ENCODE measurements around the gene TAS2R1.

DNA sequence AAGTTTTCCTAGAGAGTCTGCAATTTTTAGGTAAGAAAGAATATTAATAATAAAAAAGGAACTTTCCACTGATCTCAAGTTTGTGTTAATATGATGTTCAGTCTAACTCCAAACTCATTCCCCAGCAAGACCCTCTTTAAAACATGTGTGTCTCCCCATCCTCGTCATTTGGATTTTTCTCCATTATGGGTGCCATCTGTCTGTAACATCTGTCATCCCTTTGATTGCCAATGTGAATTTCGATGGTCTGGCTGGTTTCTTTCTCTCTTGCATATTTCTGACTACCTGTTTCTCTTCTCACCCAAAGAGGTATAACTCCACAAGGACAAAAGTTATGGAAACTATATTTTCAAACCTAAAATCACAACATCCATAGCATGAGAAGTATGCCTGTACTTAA is 4.4 kb downstream of the TAS2R1 start:
- TF ChIP-seq CTCF (IDR thresholded peaks at IDR 0.05): no peak
- no peak for TF ChIP-seq EP300 (IDR thresholded peaks at IDR 0.05)
- TF ChIP-seq POLR2A (IDR thresholded peaks at IDR 0.05): no peak
- no peak for TF ChIP-seq POLR2AphosphoS5 (IDR thresholded peaks at IDR 0.05)

Data from stomach (tissue), 4 donors.